Subcutaneous adipose tissue (tissue), 4 donors: Measurements from ENCODE around the gene MYO7B. TPM values are rescaled to one million over a fixed set of nuclear protein-coding genes. Genes with fewer than 3 reads are reported as not detected.

ENCODE experiments used
- total RNA-seq, 4 donors: library from RNA; depleted of rRNA; stranded (reverse); fragments of >200 nt; gene quantifications; one replicate each; pipeline ENCODE4 v1.1.0, GENCODE V29; 2016
- TF ChIP-seq, protein P1 (sequence below): fragments of 450-650 bp; IDR thresholded peaks from one replicate; pipeline ENCODE4 v1.5.1; 2016; ENCODE audit warnings: low read depth, mild to moderate bottlenecking, control low read depth, antibody characterized with exemption, moderate library complexity

Gene MYO7B
- total RNA-seq, 4 donors from 2014 or later: 0.49 to 0.57 (median 0.51) TPM; not detected in 1

DNA sequence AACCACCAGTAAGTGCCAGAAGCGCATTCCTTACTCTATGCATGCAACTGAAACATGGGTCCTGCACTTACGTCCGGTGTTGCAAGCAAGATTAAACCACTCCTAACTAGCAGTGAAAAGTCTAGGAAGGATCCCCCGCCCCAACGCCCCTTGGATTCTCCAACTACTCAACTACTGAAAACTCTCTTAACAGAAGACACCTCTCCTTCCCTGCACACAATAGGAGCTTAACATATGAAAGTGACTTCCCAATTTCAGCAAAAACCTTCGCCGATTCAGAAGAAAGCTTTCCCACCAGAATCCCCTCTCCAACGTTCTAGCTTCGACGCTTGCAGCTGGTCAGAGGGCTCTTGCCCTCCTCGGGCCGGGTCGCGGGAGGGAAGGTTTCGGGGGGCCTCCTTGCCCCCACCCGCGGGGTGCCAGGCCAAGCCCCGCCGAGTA lies 9.8 kb upstream of the MYO7B start:
- TF ChIP-seq, protein P1, sequence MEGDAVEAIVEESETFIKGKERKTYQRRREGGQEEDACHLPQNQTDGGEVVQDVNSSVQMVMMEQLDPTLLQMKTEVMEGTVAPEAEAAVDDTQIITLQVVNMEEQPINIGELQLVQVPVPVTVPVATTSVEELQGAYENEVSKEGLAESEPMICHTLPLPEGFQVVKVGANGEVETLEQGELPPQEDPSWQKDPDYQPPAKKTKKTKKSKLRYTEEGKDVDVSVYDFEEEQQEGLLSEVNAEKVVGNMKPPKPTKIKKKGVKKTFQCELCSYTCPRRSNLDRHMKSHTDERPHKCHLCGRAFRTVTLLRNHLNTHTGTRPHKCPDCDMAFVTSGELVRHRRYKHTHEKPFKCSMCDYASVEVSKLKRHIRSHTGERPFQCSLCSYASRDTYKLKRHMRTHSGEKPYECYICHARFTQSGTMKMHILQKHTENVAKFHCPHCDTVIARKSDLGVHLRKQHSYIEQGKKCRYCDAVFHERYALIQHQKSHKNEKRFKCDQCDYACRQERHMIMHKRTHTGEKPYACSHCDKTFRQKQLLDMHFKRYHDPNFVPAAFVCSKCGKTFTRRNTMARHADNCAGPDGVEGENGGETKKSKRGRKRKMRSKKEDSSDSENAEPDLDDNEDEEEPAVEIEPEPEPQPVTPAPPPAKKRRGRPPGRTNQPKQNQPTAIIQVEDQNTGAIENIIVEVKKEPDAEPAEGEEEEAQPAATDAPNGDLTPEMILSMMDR: no peak

DNA sequence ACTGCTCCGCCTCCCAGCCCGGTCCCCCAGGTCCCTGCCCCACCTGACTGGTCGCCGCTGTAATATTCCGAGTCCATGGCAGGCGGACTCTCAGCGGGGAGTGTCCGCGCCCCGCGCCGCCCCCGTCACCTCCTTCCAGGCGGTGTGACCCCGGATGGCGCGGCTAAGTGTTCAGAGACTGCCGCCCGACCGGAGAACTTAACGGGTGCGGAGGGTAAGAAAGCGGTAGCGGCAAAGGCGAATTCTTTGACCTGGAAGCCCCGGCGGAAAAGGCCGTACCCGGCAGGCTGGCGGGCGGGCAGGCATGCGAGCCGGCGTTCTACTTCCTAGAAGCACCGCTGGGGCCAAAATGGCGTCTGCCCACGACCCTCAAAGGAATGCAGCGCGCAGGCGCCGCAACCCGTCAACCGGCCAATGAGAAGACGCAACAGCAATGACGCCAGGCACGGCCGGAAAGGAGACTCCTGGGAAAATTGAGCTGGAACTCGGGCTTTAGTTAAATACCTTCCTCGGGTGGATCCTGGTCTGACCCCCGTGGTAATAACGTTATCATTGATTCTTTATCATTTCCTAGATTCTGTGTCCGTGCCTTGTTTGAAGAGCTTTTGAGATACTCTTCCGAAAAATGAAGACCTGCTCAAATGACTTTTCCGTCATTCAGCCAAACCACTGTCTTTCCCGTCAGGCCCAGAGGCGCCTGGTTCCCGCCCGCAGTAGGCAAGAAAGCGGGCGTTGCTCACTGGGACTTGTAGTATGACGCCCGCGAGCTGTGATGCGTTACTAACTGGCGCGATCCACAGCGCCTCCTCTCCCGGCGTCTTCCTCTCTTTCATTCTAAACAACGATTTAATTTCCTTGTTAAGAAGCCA lies 9.1 kb upstream of the MYO7B start, which contains the start of gene IWS1:
IWS1 (minus strand) TSS at position 358 of the 869 bp plus-strand sequence; CDS start at position 77, 281 bp downstream.
- TF ChIP-seq, protein P1: no peak

DNA sequence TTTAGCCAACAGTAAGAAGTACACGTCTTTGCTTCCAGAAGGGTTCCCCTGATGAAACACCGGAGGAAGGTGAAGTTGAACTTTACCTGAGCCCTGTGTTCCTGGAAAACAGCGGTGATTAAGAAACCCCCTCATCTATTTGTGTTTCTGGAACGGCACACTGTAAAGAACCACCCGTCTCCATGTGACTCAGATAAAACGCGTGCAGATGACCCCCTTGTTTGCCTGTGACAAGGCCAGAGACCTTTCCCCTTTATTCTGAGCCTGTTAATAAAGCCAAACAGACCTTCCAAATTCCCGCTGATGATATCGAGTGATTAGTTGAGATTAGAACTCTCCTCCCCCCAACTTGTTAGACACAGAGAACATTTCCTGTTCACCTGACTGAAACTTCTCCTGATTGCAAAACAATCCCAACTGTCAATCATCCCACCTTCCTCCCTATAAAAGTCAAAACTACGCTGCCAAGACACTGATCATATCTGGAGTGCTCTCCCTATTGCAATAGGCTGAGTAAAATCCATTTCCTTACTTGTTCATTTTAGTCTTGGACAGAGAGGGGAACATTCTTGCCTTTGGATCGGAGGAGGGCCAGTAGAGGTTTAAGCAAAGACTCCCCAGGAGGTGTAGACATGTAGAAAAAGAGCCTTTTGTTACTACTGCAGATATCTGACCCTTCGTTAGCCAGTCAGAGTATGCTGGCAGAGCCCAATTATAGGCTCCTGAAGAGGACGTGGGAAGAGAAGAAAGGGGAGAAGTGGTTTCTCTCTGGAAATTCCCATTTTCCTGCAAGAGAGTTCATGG lies 8.3 kb upstream of the MYO7B start:
- TF ChIP-seq, protein P1: no peak

DNA sequence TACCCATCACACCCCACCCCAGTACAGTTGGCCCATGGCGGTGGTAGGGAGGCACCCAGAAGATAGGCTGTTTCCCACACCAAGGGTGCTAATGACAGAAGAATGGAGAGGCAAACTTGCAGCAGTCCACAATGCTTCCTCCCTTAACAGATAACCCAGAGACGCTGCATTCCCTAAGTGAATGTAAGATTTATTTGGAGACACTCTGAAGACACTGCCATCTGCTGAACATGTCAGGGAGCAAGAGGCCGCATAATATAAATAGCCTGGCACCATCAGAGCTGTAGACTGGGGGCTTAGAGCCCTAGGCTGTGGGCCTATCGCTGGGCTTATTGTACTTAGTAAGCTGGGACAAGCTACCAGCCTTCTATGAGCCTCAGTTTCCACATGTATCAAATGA lies 7.0 kb upstream of the MYO7B start:
- TF ChIP-seq, protein P1: no peak

DNA sequence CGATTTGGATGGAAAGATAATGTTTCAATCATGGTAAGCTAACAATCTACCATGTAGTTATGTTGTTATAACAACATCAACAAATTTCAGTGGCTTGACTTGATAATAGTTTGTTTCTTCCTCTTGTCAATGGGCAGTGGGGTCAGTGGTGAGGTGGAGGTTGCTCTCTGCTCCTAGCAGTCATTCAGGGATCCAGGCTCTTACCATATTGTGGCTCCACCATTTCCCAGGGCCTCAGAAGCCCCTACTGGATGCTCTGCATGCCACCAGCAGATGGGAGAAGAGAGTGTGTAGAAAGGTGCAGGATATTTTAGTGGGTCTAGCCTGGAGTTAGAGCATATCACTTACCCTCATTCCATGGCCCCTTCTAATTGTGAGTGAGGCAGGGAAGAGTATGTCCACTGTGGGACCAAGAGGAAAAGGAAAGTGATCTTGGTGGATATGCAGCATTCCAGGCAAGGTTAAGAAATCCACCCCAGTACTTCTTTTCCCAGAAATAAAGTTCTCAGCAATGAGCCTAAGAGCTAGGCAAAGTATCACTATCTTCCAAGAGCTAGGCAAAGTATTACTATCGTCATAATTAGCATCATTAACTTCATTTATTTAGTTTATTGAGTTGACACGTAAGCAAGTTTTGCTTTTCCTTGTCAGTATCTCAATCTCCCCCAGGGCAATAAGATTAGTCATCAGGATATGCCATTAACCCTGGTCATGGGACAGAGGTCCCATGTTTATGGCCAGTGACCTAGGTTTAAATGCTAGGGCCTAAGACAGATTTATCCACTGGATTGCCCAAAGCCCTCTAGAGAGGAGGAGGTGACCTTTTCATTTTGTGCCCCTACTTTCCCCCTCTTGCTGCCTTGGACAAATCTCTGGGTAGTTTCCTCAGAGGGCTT lies 5.0 kb upstream of the MYO7B start:
- TF ChIP-seq, protein P1: no peak

DNA sequence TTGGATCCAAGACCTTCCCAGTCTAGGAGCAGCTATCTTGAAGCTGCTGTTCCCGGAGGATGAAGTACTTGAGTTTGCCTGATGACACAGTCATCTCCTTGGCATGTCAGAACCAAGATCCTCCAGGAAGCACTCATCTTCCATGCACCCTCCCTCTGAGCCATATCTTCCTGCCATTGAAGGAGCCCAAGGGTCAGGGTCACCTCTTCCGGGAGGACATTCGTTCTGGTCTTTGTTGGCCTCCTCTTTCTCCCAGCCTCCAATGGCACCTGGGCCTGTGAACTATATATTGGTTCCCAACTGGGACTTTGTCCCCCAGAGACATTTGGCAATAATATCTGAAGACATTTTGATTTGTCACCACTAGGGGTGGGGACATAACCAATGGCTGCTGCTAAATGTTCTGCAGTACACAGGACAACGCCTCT lies 4.2 kb upstream of the MYO7B start:
- TF ChIP-seq, protein P1: no peak
